NCI-H226 (cell line): Measurements from ENCODE around the gene PRR29.
"Not testable (repeated sequence)": the region's sequence is repeated elsewhere in the genome, so short reads cannot be mapped to it uniquely, and the experiment has no call there.

Experiments used
- DNase-seq: peaks from one replicate; pipeline ENCODE4 v3.0.0-alpha.2; 2015

PRR29 gene

DNA sequence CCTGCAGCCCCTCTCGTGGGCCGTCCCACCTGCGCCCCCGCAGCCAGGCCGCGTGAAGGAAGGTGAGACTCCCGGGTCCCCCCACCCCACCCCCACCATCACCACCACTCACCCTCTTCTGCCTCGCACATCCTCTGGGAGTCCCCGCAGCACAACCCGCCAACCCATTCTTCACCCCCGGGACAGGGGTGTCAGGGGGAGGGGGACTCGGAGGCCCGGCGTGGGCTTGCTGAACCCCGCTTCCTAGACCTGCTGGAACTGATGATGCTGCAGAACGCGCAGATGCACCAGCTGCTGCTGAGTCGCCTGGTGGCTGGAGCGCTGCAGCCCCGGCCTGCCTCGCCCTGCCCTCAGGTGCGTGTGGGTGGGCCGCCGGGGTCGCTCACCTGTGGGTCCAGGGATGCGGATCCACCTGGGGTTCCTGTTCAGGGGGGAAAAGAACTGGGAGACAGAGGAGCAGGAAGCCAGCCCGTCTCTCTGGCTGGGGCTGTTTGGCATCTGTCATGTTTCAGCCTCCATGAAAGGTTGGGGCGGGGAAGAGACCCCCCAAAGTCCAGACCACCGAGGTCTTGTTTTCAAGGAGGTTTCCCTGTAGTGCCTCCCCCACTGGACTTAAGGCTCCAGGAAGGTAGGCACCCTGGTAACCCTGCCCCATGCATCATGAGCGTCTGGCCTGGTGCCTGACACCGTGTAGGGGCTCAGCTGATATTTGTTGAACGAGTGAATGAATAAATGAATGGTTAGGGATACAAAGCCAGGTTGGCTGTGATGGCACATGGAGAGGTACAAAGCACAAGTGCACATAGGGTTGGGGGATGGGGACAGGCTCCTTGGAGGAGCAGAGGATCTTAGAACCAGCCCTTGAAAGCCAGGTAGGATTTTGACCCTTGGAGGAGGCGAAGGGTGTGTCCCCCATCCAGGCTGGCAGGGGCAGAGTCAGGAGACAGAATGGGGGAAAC is 849 bp downstream of the PRR29 start:
- no peak for DNase-seq

DNA sequence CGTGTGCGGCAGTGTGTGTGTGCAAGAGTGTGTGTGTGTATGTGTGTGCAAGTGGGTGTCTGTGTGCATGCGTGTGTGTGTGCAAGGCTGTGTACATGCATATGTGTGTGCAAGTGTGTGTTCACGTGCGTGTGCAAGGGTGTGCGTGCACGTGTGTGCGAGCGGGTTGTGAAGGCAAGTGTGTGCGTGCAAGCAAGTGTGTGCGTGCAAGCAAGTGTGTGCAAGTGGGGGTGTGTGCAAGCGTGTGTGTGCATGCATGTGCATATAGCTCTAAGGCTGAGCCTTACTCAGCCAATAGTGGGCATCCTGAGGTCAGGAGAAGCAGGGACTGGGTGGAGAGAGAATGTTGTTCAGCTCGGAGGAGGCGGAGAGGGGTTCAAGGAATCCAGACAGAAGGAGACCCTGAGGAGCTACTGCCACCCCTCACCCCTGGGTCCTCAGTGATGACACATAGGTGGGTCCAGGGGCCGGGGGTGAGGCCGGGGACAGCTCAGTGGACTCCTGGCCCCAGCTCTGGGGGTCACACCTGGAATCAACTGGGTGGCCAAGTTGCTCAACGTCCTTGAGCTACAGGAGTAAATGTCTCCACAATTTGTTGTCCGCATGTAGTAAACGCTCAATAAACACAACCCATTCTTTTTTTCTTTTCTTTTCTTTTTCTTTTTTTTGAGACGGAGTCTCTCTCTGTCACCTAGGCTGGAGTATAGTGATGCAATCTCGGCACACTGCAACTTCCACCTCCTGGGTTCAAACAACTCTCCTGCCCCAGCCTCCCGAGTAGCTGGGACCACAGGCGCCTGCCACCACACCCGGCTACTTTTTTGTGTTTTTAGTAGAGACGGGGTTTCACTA is 1.8 kb downstream of the PRR29 start:
- DNase-seq, result no peak

DNA sequence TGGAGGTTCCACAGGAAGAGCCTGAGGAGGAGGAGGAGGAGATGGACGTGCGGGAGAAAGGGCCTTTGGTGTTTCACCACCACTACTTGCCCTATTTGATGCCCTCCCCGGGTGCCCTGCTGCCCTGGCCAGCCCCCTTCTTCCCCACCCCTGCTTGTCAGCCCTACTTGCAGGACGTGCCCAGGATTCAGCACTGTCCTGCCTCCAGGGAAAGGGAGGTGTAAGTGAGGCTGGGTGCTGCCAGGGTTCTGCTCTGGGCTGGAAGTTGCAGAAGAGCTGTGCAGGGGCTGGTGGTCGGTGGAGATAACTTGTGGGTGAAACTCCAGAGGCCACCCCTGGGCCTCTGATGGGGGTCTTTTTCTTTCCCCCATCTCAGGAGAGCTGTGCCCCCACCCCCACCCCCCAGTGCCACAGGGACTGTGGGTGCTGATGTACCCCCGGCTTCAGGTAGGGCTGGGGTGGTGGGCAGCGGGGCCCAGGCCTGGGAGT is 3.0 kb downstream of the PRR29 start:
- DNase-seq, result no peak

DNA sequence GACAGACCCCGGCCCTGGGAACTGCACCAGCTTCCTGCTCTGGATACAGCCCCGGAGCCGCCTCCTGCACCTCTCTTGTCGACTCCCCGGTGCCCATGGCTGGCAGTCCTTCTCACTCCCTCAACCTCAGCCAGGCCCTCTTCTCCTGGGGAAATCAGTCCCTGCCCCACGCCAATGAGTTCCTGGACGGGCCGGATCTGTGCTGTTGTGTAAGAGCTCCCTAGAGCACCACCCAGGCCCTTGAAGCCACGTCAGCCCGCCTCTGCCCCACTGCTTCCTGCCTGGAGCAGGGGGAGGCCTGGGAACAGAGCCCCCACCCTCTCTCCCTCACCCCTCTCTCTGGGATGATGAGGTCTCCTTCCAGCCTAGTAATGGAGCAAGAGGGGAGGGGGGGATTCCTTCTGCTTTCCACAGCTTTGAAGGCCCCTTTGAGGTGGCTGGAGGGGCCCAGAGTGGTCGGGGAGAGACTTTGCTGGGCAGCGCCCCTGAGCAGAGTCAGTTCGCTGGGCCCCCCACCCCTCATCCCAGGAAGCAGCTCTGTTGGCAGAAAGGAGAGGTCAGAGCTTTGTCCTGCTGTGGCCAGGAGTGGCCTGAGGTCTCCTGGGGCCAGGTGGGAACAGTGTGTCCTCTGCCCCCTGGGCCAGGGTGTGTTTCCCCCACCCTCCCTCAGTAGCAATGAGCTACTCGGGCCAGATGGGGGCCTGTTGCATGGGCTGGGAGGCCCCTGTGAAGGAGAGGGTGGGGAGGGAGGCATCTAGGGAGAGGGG is 3.8 kb downstream of the PRR29 start:
- DNase-seq, result no peak

DNA sequence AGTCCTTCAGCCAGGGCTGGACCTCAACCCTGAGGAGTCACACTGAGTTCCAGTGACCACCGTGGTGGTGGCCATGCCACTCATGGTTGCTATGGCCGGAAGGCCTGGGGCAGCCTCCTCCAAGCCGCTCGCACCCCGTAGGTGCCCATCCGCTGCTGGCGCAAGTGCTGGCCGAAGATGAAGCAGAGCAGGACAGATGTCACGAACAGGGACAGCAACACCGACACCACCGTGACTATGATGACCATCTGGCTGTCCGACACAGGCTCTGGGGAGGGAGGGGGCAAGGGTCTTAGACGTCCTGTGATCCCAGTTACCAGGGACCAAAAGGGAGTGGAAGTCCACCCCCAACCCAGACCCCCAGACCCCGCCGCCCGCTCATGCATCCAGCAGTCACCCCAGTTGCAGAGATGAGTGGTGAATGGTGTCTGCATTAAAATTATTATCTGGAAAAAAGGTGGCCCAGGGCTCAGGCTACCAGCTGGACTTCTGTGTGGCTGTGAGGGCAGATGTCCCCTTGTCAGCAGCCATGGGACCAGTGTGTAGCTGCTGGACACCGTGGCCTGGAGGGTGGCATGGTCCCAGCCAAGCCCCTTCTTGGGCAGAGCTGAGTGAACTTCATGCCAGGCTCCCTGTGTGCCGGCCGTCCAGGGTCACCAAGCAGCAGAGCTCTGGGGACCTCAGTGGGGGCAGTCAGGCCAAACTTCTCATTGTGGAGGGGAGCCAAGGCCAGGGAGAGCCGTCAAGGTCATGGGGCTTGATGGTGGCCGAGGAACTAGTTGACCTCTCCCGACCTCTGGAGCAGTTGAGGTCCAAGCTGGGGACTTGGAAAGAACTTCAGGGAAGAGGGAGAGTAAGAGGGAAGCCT is 4.7 kb downstream of the PRR29 start:
- DNase-seq, result no peak

DNA sequence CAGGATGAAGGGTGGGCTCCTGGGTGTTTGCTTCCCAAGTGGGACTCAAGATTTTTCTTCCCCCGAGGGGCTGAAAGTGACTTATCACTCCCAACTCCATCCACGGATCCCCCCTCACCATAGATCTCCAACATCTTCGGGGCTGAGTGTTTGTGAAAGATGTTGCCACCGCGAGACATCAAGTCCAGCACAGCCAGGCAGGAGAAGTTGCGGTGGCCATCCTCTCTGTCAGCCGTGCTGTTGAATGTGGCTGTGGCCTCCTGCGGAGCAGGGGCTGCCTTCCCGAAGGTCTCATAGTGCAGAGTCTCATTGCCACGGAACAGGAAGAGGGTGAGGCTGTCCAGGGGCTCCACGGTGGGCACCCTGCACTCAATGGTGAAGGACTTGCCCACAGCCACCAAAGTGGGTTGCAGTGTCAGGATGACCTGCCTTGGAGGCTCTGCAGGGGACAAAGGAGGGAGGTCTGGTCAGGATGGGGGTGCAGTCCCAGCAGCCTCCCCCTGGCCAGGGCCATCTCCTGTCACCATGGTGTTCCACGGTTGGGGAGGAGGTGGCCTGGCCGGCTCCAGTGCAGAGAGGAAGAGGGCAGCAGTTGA is 5.5 kb downstream of the PRR29 start:
- no peak for DNase-seq

DNA sequence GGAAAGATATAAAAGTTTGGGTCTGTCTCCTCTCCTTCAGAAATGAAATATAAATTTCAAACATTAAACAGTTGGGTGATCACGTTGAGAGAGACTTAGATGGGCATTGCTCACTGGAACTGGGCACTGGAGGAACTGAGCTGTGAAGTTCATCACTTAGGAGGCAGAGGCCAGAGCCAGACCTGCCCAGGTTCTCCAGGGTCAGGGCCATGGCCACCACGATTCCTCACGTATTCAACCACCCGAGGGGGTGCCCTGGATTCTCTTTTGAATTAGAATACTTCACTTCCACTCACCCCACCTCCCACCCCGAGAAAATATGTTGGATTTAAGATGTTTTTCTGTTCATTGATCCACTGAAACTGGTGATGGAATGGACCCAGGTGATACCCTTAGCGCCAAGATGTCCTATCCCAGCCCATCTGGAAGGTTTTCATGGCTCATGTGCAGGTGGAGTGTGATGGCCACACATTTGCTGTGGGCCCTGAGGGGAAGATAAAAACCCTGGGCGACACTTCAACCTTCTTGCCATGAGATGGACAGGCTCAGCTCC is 6.1 kb downstream of the PRR29 start:
- no peak for DNase-seq

DNA sequence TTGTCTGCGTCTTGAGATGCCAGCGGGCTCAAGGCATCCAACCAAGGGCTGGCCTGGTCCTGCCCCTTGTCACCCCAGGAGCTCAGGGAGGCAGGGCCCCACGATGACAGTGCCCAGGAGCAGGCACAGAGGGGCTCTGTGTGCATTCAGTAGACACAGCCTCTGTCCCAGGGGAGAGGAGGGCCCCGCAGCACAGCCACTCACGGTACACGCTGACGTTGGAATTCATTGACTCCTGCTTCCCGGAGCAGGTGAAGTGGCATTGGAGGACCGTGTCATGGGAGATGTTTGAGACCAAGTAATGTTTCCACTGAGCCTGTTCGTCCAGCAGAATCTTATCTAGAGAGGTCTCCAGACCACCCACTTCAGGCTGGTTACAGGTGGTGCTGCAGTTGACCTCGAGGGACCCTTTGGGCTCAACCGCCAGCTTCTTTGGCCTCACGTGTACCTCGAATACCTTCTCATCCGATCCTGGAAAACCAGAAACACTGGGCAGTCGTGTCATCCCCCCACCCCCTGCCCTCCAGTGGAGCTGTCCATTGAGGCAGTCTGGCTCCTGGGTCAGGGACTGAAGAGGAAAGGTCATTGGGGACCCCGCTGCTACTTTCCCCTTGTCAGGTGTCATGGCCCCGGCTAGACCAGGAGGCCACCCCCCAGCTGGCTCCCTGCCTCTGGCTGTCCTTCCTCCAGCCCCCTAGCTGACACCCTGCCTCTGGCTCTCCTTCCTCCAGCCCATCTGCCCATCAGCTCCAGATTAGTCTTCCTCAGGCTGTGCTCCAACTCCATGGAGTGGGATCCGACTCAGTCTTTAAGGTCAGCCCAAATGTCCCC is 7.0 kb downstream of the PRR29 start:
- no peak for DNase-seq

DNA sequence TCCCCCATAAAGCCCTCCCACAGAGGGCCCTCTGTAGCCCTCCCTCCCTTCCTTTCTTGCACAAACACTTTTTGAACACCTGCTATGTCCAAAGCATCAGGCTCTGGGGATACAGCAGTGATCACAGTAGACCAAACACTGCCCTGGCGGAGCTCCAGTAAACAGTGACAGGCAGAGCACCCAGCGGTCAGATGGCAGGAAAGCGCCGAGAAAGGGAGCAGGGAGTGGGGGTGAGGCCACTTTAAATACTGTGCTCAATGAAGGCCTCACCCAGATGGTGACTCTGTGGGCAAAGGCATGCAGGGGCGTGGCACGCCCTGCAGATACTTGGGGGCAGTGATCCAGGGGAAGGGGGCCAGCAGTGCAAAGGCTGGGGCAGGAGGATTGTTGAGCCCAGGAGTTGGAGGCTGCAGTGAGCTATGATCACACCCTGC is 7.6 kb downstream of the PRR29 start:
- DNase-seq, result no peak

DNA sequence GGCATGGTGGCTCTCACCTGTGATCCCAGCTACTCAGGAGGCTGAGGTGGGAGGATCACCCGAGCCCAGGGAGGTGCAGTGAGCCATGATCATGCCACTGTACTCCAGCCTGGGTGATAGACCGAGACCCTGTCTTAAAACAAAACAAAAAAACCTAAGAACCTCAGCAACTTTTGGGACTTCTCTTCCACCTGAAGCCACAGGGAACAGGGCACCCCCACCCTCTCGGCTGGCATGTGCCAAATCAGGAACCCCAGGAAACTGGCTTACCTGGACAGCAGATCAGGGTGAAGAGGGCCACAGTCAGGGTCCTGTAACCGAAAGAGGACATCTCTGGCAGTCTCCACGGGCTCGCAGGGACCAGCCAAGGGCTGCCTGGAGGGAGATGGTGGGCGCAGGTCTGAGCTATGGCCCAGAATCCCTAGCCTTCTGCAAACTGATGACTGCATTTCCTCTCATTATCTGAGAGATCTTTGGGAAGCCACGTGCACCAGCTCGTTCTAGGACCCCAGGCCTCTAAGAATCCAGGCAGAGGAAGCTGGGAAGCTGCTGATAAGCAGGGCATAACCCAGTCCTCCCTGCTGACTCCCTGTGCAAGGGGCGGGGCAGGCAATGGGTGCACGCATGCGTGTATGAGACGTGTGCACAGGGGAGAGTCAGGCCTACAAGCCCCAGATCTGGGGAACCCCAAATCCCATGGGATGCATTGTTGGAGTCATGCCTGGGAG is 8.4 kb downstream of the PRR29 start:
- no peak for DNase-seq

DNA sequence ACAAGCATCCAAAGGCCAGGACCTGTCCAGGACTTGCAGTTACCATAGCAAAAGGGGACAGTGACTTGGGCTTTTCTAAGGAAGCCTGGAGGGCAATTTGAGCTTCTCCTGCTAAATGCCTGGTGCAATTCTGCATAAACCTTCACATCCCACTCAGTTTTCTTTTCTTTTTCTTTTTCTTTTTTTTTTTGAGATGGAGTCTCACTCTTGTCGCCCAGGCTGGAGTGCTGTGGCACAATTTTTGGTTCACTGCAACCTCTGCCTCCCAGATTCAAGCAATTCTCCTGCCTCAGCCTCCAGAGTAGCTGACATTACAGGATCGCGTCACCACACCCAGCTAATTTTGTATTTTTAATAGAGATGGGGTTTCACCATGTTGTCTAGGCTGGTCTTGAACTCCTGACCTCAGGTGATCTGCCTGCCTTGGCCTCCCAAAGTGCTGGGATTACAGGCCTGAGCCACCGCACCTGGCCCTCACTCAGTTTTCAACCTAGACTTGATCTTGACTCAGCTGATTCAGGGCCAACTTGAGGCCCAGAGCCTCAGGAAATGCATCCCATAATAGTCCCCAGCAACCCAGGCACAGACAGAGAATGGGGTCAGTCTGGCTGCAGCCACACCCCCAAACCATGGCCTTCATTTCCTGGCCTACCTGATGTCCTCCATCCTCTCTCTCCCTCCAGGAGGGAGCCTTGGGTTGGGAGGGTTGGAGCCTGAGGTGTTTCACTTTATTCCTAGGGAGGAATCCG is 9.1 kb downstream of the PRR29 start:
- DNase-seq, result not testable (repeated sequence)

DNA sequence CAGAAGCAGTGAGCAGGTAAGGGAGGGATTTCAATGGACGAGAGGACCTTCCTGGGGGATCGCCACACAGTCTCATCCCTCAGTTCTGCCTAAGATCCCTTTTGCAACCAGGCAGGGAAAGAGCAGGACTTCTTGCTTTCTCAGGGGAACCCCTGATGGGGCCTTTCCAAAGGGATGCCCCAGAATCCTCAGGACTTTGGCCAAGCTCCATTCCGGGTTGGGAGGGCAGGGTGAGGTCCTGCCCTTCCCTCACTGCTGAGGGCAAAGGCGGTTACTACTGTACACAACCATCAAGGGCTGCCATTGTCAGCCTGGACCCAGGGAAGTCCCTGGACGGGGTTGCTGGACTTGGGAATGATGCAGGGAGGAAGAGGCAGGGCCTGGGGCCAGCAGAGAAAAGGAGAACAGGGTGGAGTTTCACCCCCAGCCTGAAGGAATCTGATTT is 9.7 kb downstream of the PRR29 start:
- DNase-seq, result no peak

DNA sequence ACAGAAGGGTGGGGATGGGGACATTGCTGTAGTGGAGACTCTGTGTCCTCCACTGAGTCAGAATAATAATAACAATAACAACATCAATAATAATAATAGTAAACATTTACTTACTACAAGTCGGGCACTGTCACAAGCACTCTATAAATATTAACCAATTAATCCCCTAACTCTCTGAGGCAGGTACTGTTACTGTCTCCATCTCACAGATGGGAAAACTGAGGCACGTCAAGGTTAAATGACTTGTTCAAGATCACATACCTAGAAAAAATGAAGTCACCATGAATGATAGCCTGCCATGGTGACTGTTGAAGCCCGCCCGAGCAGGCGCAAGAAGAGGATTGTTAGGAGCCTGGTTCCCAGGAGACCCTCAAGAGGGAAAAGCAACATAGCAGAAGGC is 10.2 kb downstream of the PRR29 start:
- no peak for DNase-seq

DNA sequence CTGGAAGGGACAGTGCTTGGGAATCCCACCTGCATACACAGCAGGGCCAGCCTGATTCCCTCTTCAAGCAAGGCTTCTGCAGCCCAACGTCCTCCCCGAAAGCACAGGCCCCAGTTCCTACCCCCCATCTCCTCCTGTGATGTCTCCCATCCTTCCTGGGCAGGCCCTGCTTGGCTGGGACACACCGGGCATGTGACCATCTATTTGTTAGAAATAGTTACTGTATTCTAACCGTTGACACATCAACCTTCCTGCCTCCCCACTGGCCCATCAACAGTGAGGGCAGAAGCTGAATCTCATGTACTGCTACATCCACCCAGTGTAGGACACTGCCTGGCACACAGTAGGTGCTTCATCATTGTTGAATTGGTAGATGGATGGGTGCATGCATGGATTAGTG is 10.7 kb downstream of the PRR29 start:
- no peak for DNase-seq

DNA sequence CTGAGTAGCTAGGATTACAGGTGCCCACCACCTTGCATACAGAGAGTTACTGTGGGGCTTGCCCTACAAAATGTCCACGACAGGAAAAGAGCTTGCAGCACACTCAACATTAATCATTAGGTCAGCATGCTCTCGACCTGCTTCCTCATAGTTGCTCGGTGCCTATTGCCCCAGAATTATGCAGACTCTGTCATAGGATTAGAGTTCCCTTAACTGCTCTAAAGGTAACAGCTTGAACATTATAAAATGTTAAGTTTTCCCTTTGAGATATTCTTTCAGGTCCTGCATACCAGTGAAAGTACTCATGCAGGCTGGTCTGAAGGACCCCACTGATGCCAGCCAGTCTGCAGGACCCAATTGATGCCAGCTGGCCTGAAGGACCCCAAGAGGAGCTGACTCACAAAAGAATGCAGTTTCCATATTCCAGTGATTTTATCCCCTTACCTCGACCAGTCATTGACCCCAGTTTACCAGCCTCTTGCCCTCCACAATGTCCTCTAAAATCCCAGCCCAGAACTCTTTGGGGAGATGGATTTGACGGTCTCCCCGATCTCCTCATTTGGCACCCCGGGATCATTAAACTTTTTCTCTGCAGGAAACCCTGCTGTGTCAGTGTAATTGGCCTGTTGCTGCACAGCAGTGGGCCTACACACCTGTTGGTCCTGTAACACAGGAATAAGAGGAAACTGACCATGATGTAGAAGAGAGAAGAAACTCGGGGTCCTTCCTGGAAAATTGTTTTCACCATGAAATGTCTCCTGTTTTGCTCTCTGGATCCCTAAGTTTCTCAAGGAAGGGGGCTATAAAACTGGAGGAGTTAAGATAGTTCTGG is 11.6 kb downstream of the PRR29 start:
- no peak for DNase-seq

DNA sequence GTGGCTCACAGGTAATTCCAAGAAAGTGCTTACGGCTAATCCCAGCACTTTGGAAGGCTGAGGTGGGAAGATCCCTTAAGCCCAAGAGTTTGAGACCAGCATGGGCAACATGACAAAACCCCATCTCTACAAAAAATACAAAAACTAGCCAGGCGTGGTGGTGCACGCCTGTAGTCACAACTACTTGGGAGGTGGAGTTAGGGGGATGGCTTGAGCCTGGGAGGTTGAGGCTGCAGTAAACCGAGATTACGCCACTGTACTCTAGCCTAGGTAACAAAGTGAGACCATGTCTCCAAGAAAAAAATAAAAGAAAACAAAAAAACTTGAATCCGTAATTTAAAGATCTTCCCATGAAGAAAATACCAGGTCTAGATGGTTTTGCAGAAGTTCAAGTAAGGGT is 17.3 kb downstream of the PRR29 start:
- no peak for DNase-seq

DNA sequence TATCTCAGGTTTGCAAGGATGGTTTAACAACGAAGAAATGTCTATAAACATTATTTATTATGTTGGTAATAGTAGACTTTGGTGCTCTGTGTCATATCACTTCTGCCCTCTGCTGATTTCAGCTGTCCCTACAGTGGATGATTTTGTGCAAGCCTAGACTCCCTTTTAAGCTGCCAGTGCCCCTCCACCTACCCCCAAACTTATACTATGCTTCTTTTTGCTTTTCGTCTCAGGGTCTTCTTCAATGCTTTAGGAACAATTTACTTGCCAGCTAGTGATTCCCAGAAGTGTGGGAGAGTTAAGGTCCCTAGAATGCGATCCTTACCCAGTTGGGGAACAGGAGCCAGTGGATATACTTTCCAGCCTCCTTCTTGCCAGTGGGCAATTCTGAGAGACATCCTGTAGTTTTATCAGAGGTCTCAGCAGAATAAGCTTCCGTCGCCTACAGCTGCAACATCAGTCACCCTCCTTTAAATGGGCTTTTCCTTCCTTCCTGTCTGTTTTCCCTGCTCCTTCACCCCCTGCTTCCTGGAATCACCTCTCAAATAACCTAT is 18.2 kb downstream of the PRR29 start:
- no peak for DNase-seq
